ENCODE data around the gene UQCC3. TPM values are rescaled to one million over a fixed set of nuclear protein-coding genes. Genes with fewer than 3 reads are reported as not detected.
"Not testable (repeated sequence)": the region's sequence is repeated elsewhere in the genome, so short reads cannot be mapped to it uniquely, and the experiment has no call there.

Gene UQCC3
- polyA plus RNA-seq, 3 donors = 3.3 to 7.9 (median 7.2) TPM

GRCh38 chr11:62648967-62649364 is 22.5 kb upstream of the UQCC3 start:
- Histone ChIP-seq H3K4me3 (replicated peaks in 1 of 3; ENCODE audit: low read depth in 2 of 3, low read length in 3 of 3) (no peak overlapping the region), H4K20me1 (ENCODE audit: insufficient read depth, low read length) (no peaks in the 10 kb centered on the region), H2AFZ (ENCODE audit: insufficient read depth, low read depth, low read length, poor library complexity, severe bottlenecking) (no peak overlapping the region), H3K27me3 (ENCODE audit: control insufficient read depth in 2 of 2, insufficient read depth in 2 of 2, low read length in 2 of 2) (no peaks in the 10 kb centered on the region), H3K9me3 (replicated peaks in 1 of 2; ENCODE audit: control insufficient read depth in 1 of 2, insufficient read depth in 1 of 2, low read length in 2 of 2) (no peaks in the 10 kb centered on the region), H3K79me2 (ENCODE audit: insufficient read depth, low read length) (peaks cover 64% of the 10 kb centered on the region), H3K4me1 (ENCODE audit: control insufficient read depth in 1 of 2, insufficient read depth in 2 of 2, low read length in 2 of 2) (peaks cover 27 to 39% of the 10 kb centered on the region in 2 donors), H3K9ac (ENCODE audit: insufficient read depth, low read length, poor library complexity, severe bottlenecking) (no peak overlapping the region), H3K36me3 (replicated peaks in 1 of 2; ENCODE audit: control insufficient read depth in 1 of 2, insufficient read depth in 2 of 2, low read length in 2 of 2) (peaks cover 21 to 31% of the 10 kb centered on the region in 2 donors), H3K27ac (ENCODE audit: low read depth in 1 of 2, low read length in 2 of 2) (no peak overlapping the region), H3K4me2 (replicated peaks; ENCODE audit: extremely low read depth, low read length, poor library complexity, severe bottlenecking) (no peak overlapping the region)
- peaks cover 30% of the 10 kb centered on the region for H3K4me1 Mint-ChIP-seq
- peaks cover 14 to 34% of the 10 kb centered on the region in 2 donors for H3K36me3 Mint-ChIP-seq
- H3K27me3 Mint-ChIP-seq (ENCODE audit: low read depth in 3 of 3) = peaks cover 0 to 4% (median 3%) of the 10 kb centered on the region in 3 donors
- no peak for DNase-seq
- WGBS (ENCODE audit: insufficient coverage) = 97% methylated on average over 6 of the region's 11 CpGs
- H3K4me3 Mint-ChIP-seq = no peak overlapping the region
- TF ChIP-seq, protein P1, sequence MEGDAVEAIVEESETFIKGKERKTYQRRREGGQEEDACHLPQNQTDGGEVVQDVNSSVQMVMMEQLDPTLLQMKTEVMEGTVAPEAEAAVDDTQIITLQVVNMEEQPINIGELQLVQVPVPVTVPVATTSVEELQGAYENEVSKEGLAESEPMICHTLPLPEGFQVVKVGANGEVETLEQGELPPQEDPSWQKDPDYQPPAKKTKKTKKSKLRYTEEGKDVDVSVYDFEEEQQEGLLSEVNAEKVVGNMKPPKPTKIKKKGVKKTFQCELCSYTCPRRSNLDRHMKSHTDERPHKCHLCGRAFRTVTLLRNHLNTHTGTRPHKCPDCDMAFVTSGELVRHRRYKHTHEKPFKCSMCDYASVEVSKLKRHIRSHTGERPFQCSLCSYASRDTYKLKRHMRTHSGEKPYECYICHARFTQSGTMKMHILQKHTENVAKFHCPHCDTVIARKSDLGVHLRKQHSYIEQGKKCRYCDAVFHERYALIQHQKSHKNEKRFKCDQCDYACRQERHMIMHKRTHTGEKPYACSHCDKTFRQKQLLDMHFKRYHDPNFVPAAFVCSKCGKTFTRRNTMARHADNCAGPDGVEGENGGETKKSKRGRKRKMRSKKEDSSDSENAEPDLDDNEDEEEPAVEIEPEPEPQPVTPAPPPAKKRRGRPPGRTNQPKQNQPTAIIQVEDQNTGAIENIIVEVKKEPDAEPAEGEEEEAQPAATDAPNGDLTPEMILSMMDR (IDR thresholded peaks at IDR 0.05) = no peak
- no peaks in the 10 kb centered on the region for H3K9me3 Mint-ChIP-seq
- no peak overlapping the region for H3K27ac Mint-ChIP-seq
- intact Hi-C loops (cut with micrococcal nuclease) = loop anchor here in 1 of 2 donors (5.0 kb wide), 1 partner anchor 47 kb away; the partner anchor contains the start of gene MTA2

DNA sequence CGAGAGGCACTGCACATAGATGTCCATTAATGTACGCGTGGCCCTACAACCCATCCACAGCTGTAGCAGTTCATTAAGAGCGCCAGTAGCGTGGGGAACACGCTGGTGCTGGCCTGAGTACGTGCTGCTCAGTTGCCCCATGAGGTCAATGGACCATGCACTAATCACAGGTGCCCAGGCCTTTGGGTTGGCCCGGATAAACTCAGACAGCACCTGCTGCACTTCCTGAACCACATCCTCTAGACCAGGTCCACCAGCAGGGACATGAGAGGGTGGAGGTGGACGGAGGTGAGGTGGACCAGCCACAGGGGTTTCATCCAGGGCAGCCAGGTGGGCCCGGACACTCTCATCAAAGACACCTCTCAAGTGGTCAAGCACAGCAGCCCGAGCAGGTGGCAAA is 22.0 kb upstream of the UQCC3 start:
- peaks cover 0 to 3% (median 2%) of the 10 kb centered on the region in 3 donors for H3K27me3 Mint-ChIP-seq (ENCODE audit: low read depth in 3 of 3)
- Histone ChIP-seq H3K4me3 (replicated peaks in 1 of 3; ENCODE audit: low read depth in 2 of 3, low read length in 3 of 3) (no peak overlapping the region), H3K36me3 (replicated peaks in 1 of 2; ENCODE audit: control insufficient read depth in 1 of 2, insufficient read depth in 2 of 2, low read length in 2 of 2) (peaks cover 21 to 26% of the 10 kb centered on the region in 2 donors), H4K20me1 (ENCODE audit: insufficient read depth, low read length) (no peaks in the 10 kb centered on the region), H3K79me2 (ENCODE audit: insufficient read depth, low read length) (peaks cover 59% of the 10 kb centered on the region), H3K4me1 (ENCODE audit: control insufficient read depth in 1 of 2, insufficient read depth in 2 of 2, low read length in 2 of 2) (peaks cover 27 to 39% of the 10 kb centered on the region in 2 donors), H3K27me3 (ENCODE audit: control insufficient read depth in 2 of 2, insufficient read depth in 2 of 2, low read length in 2 of 2) (no peaks in the 10 kb centered on the region), H3K27ac (ENCODE audit: low read depth in 1 of 2, low read length in 2 of 2) (no peak overlapping the region), H3K9me3 (replicated peaks in 1 of 2; ENCODE audit: control insufficient read depth in 1 of 2, insufficient read depth in 1 of 2, low read length in 2 of 2) (no peaks in the 10 kb centered on the region), H3K4me2 (replicated peaks; ENCODE audit: extremely low read depth, low read length, poor library complexity, severe bottlenecking) (no peak overlapping the region), H3K9ac (ENCODE audit: insufficient read depth, low read length, poor library complexity, severe bottlenecking) (no peak overlapping the region), H2AFZ (ENCODE audit: insufficient read depth, low read depth, low read length, poor library complexity, severe bottlenecking) (no peak overlapping the region)
- TF ChIP-seq, protein P1 (IDR thresholded peaks at IDR 0.05) = no peak
- intact Hi-C loops (cut with micrococcal nuclease) = loop anchor here in 1 of 2 donors (5.0 kb wide), 1 partner anchor 47 kb away; the partner anchor contains the start of gene MTA2
- DNase-seq = no peak
- H3K27ac Mint-ChIP-seq = peak overlapping the region in 2 of 7 donors; percentile 32 to 66
- H3K4me1 Mint-ChIP-seq = peaks cover 36% of the 10 kb centered on the region
- H3K36me3 Mint-ChIP-seq = peaks cover 14 to 29% of the 10 kb centered on the region in 2 donors
- H3K4me3 Mint-ChIP-seq = no peak overlapping the region
- no peaks in the 10 kb centered on the region for H3K9me3 Mint-ChIP-seq
- WGBS (ENCODE audit: insufficient coverage) = 96% methylated on average over 8 of the region's 11 CpGs

- H3K27me3 Mint-ChIP-seq (ENCODE audit: low read depth in 3 of 3); H3K4me2 ChIP-seq (replicated peaks; ENCODE audit: extremely low read depth, low read length, poor library complexity, severe bottlenecking); H3K27me3 ChIP-seq (ENCODE audit: control insufficient read depth in 2 of 2, insufficient read depth in 2 of 2, low read length in 2 of 2); H3K27ac ChIP-seq (ENCODE audit: low read depth in 1 of 2, low read length in 2 of 2); H3K4me3 Mint-ChIP-seq; H2AFZ ChIP-seq (ENCODE audit: insufficient read depth, low read depth, low read length, poor library complexity, severe bottlenecking); H3K9ac ChIP-seq (ENCODE audit: insufficient read depth, low read length, poor library complexity, severe bottlenecking); H4K20me1 ChIP-seq (ENCODE audit: insufficient read depth, low read length); H3K4me3 ChIP-seq (replicated peaks in 1 of 3; ENCODE audit: low read depth in 2 of 3, low read length in 3 of 3); H3K27ac Mint-ChIP-seq; DNase-seq; H3K9me3 ChIP-seq (replicated peaks in 1 of 2; ENCODE audit: control insufficient read depth in 1 of 2, insufficient read depth in 1 of 2, low read length in 2 of 2); H3K9me3 Mint-ChIP-seq: not testable (repeated sequence)
- H3K4me1 Mint-ChIP-seq = peaks cover 32% of the 10 kb centered on the region
- peaks cover 14 to 28% of the 10 kb centered on the region in 2 donors for H3K36me3 Mint-ChIP-seq
- peaks cover 24 to 34% of the 10 kb centered on the region in 2 donors for H3K4me1 ChIP-seq (ENCODE audit: control insufficient read depth in 1 of 2, insufficient read depth in 2 of 2, low read length in 2 of 2)
- 100% methylated on average over 6 of the region's 12 CpGs for WGBS (ENCODE audit: insufficient coverage)
- H3K36me3 ChIP-seq (replicated peaks in 1 of 2; ENCODE audit: control insufficient read depth in 1 of 2, insufficient read depth in 2 of 2, low read length in 2 of 2) = peaks cover 21 to 24% of the 10 kb centered on the region in 2 donors
- peaks cover 51% of the 10 kb centered on the region for H3K79me2 ChIP-seq (ENCODE audit: insufficient read depth, low read length)
- intact Hi-C loops (cut with micrococcal nuclease) = loop anchor here (5.0 kb wide), 2 partner anchors 57 to 58 kb away; partner anchors contain the start of genes BSCL2 (in 1 of the 2), GNG3 (in 1 of the 2) and TUT1 (in 1 of the 2)
These were observed 21.2 kb upstream of the UQCC3 start for GRCh38 chr11:62650283-62650682.

Data from CD14-positive monocyte (primary cell).